Thymus (tissue), 11 donors: ENCODE results near the gene PNMA8A. TPM values are rescaled to one million over a fixed set of nuclear protein-coding genes. Genes with fewer than 3 reads are reported as not detected.

Source experiments
- DNase-seq, 9 donors: peaks; one replicate each; pipeline ENCODE4 v3.0.0-alpha.2; 2013; ENCODE audit warnings: low spot score in 9 of 9, low read depth in 6 of 9, missing footprints in 1 of 9
- H3K27ac ChIP-seq, 2 donors: one replicate each; pipeline ENCODE4 v1.5.1; 2013; ENCODE audit warnings: control low read depth in 1 of 2, low read depth in 1 of 2, low read length in 1 of 2, mild to moderate bottlenecking in 1 of 2, moderate library complexity in 1 of 2
- H3K27me3 ChIP-seq, 2 donors: one replicate each; pipeline ENCODE4 v1.5.1; 2013; ENCODE audit warnings: low read length in 1 of 2; ENCODE audit not compliant: control insufficient read depth in 2 of 2, insufficient read depth in 1 of 2
- H3K36me3 ChIP-seq, 2 donors: one replicate each; pipeline ENCODE4 v1.5.1; 2013; ENCODE audit warnings: low read length in 1 of 2, mild to moderate bottlenecking in 1 of 2, moderate library complexity in 1 of 2; ENCODE audit not compliant: control insufficient read depth in 2 of 2, insufficient read depth in 2 of 2
- H3K4me1 ChIP-seq, 2 donors: one replicate each; pipeline ENCODE4 v1.5.1; 2013; ENCODE audit warnings: low read length in 2 of 2; ENCODE audit not compliant: control insufficient read depth in 2 of 2, insufficient read depth in 2 of 2
- H3K4me3 ChIP-seq, 2 donors: one replicate each; pipeline ENCODE4 v1.5.1; 2013; ENCODE audit warnings: low read length in 2 of 2, control low read depth in 1 of 2, mild to moderate bottlenecking in 1 of 2
- H3K9me3 ChIP-seq, 2 donors: one replicate each; pipeline ENCODE4 v1.5.1; 2013; ENCODE audit warnings: low read length in 1 of 2, mild to moderate bottlenecking in 1 of 2; ENCODE audit not compliant: control insufficient read depth in 2 of 2, insufficient read depth in 1 of 2
- WGBS: extraction: QIAGEN DNeasy Blood & Tissue Kit; methylation state at CpG from one replicate; pipeline ENCODE4 v1.1.7; 2013; 5-methylcytosine and 5-hydroxymethylcytosine counted together
- polyA plus RNA-seq: library from polyadenylated mRNA; stranded (reverse); fragments of 200-250 nt; gene quantifications from one replicate; pipeline ENCODE4 v1.2.3, GENCODE V29; 2013
- total RNA-seq: library from RNA; stranded (reverse); fragments of 120-200 nt; gene quantifications from one replicate; pipeline ENCODE4 v1.2.4, GENCODE V29; 2013
- donor health status: healthy.

PNMA8A gene
- total and polyA plus RNA-seq, 2 donors: 9.7 to 45.4 TPM

DNA sequence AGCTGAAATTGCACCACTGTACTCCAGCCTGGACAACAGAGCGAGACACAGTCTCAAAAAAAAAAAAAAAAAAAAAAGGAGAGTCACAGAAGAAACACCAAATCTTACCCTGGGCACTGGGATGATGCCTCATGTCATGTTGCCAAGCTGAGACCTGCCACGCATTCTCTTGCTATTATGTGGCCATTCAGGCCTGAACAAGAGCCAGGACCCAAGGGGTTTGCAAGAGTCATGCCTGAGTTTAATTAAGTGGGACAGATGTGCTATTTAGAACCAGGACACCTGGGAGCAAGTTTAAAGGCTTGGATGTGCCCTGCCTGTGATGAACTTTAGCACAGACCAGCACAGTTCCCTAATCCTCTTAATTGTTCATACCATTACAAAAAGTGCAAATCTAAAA lies 9.8 kb downstream of the PNMA8A start:
- no peaks in the 10 kb centered on the region for H3K4me1 ChIP-seq
- 95% methylated on average over 2 of the region's 2 CpGs for WGBS
- no peaks in the 10 kb centered on the region for H3K27me3 ChIP-seq
- H3K36me3 ChIP-seq: no peaks in the 10 kb centered on the region
- H3K9me3 ChIP-seq: no peaks in the 10 kb centered on the region
- no peak for DNase-seq
- no peak overlapping the region for H3K27ac ChIP-seq
- H3K4me3 ChIP-seq: no peak overlapping the region

DNA sequence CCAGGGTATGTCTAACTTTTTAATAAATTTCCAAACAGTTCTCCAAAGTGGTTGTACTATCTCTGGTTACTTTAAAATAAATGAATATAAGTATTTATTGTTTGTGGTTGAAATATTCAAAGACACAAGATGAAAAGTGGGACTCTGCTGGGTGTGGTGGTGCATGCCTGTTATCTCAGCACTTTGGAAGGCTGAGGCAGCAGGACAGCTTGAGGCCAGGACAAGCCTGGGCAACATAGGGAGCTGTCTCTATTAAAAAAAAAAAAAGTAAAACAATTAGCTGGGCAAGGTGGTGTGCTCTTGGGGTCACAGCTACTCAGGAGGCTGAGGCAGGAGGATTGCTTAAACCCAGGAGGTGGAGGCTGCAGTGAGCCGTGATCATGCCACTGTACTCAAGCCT lies 10.4 kb downstream of the PNMA8A start:
- 100% methylated on average over 1 of the region's 1 CpG for WGBS
- Histone ChIP-seq H3K27me3 (no peaks in the 10 kb centered on the region), H3K27ac (no peak overlapping the region), H3K9me3 (no peaks in the 10 kb centered on the region), H3K36me3 (no peaks in the 10 kb centered on the region), H3K4me3 (no peak overlapping the region), H3K4me1 (no peaks in the 10 kb centered on the region)
- no peak for DNase-seq

DNA sequence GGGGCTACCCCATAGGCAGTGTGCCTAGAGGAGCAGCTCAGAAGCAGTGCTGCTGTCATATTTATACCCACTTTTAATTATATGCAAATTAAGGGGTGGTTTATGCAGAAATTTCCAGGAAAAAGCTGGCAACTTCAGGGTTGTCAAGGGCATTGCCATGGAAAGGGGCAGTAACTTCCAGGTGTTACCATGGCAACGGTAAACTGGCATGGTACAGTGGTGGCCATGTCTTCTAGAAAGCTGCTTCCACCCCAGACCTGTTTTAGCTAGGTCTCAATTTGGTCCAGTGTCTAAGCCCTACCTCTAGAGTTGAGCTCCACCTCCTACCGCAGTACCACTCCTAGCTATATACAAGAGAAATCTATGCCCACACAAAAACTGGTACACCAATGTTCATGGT lies 11.3 kb downstream of the PNMA8A start:
- Histone ChIP-seq H3K4me1 (no peaks in the 10 kb centered on the region), H3K27me3 (no peaks in the 10 kb centered on the region), H3K9me3 (no peaks in the 10 kb centered on the region), H3K4me3 (no peak overlapping the region), H3K36me3 (no peaks in the 10 kb centered on the region), H3K27ac (no peak overlapping the region)
- 94% methylated on average over 2 of the region's 2 CpGs for WGBS
- no peak for DNase-seq

DNA sequence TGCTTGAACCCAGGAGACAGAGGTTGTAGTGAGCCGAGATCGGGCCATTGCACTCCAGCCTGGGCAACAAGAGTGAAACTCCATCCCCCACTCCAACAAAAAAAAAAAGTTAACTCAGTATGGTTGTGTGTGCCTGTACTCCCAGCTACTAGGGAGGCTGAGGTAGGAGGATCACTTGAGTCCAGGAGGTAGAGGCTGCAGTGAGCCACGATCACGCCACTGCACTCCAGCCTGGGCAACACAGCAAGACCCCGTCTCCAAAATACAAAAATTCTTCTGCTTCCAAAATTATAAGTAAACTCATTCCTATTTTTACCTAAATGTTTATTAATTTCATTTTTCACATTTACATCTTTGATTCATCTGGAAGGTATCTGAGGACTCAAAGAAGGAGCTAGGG lies 14.4 kb downstream of the PNMA8A start:
- Histone ChIP-seq H3K27me3 (no peaks in the 10 kb centered on the region), H3K9me3 (no peaks in the 10 kb centered on the region), H3K27ac (no peak overlapping the region), H3K4me1 (no peaks in the 10 kb centered on the region), H3K36me3 (no peaks in the 10 kb centered on the region), H3K4me3 (no peak overlapping the region)
- no peak for DNase-seq
- 94% methylated on average over 5 of the region's 5 CpGs for WGBS

DNA sequence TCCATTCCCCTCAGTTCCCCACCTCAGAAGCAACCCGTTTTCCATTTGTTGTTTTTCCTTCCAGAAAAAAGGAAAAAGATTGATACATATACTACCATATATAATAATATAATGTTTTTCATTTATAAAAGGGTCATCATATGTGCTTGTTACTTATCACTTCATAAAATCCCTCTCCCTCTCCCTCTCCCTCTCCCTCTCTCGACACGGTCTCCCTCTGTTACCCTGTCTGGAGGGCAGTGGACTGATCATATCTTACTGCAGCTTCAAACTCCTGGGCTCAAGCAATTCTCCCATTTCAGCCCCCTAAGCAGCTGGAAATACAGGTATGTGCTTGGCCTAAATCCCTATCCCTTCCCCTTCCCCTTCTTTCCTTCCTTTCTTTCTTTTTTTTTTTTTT lies 17.1 kb downstream of the PNMA8A start:
- 73% methylated on average over 3 of the region's 3 CpGs for WGBS
- Histone ChIP-seq H3K4me3 (no peak overlapping the region), H3K36me3 (no peaks in the 10 kb centered on the region), H3K4me1 (no peaks in the 10 kb centered on the region), H3K9me3 (no peaks in the 10 kb centered on the region), H3K27ac (no peak overlapping the region), H3K27me3 (peaks cover 0 to 2% of the 10 kb centered on the region in 2 donors)
- DNase-seq: no peak

DNA sequence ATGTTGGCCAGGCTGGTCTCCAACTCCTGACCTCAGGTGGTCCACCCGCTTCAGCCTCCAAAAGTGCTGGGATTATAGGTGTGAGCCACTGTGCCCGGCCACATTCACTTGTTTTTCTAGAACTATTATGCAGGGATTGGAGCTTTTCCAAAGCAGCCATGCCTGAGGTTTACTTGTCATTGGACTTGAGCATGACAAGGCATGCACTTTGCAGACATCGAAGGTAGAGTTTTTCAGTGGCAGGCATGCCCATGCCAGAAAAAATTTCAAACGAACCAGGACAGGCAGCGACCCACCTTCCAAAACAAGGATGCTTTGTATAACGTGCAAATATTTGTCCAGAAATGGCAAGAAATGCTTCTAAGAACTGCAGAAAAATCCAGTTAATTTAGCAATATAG lies 17.7 kb downstream of the PNMA8A start:
- 90% methylated on average over 6 of the region's 6 CpGs for WGBS
- Histone ChIP-seq H3K27ac (no peak overlapping the region), H3K4me3 (no peak overlapping the region), H3K4me1 (no peaks in the 10 kb centered on the region), H3K9me3 (no peaks in the 10 kb centered on the region), H3K27me3 (peaks cover 0 to 2% of the 10 kb centered on the region in 2 donors), H3K36me3 (no peaks in the 10 kb centered on the region)
- no peak for DNase-seq

DNA sequence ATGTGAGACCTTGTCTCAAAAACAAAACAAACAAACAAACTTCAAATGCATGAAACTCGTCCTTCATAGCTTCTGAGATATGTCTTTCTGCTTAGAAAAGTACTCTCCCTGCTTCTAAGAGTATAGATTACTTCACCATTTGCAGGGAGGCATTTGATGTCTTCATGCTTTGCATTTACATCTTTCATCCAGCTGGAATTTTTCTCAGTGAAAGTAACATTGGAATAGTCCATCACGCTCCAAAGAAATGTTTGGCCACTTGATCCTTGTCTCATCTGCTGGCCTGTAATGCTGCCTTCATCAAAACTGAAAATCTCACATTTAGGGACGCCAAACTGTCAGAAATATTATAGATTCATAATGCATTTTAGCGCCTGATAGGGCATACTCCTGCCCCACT lies 19.2 kb downstream of the PNMA8A start:
- peaks cover 0 to 6% of the 10 kb centered on the region in 2 donors for H3K27me3 ChIP-seq
- DNase-seq: no peak
- H3K36me3 ChIP-seq: no peaks in the 10 kb centered on the region
- H3K9me3 ChIP-seq: no peaks in the 10 kb centered on the region
- H3K27ac ChIP-seq: peak overlapping the region in 1 of 2 donors; percentile 43
- 60% methylated on average over 4 of the region's 4 CpGs for WGBS
- no peaks in the 10 kb centered on the region for H3K4me1 ChIP-seq
- H3K4me3 ChIP-seq: no peak overlapping the region

DNA sequence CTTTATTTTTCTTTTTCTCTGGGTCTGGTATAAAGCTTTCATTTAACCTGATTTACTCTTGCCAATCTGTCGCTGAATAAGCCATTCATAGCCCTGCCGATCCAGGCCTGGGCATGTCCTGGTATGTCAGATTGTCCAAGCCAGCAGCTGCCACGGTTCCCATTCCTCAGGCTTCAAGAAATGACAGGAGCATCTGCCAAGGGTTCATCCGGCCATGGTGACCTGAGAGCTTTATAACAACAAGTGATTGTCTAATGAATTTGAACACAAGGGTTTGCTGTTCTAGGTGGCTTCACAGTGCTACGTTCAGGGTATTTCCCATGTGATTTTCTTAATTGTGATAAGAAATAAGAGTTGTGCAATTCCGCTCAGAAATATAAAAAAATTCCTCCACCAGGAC lies 20.0 kb downstream of the PNMA8A start:
- Histone ChIP-seq H3K36me3 (no peaks in the 10 kb centered on the region), H3K27ac (no peak overlapping the region), H3K9me3 (no peaks in the 10 kb centered on the region), H3K4me1 (no peaks in the 10 kb centered on the region), H3K27me3 (peaks cover 0 to 6% of the 10 kb centered on the region in 2 donors), H3K4me3 (no peak overlapping the region)
- WGBS: 87% methylated on average over 6 of the region's 6 CpGs
- DNase-seq: no peak

DNA sequence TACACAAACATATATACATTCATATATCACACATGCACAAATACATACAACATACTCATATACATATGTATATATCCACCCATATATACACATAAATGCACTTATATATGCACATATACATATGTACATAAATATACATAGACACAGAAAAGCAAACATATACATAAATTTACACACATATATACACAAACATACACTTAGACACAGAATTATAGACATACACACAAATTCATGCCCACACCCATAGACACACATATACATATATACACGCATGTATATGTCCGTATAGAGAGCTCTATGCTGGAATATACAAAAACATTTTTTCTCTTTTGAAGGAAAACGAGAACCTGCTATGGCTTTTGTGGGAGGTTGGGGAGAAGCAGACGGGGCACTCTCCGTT lies 20.6 kb downstream of the PNMA8A start:
- DNase-seq: no peak
- H3K27me3 ChIP-seq: peaks cover 0 to 6% of the 10 kb centered on the region in 2 donors

DNA sequence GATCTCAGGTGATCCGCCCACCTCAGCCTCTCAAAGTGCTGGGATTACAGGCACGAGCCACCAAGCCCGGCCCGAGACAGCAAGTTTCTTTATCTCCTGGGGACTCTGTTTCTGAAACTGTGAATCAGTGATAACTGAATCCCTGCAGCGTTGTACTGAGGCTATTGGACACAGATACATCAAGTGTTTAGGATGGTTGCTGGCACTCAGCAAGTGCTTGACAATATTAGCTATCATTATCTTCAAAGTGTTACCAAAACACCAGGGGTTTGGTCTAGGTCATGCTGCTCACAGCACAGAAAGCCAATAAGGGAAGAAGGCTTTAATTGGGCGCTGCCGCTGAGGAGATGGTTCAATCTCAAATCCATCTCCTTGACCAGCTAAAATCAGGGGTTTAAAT lies 22.1 kb downstream of the PNMA8A start:
- H3K27ac ChIP-seq: peak overlapping the region; percentile 17 to 42
- peaks cover 0 to 6% of the 10 kb centered on the region in 2 donors for H3K27me3 ChIP-seq
- H3K36me3 ChIP-seq: no peaks in the 10 kb centered on the region
- WGBS: 68% methylated on average over 7 of the region's 7 CpGs
- no peaks in the 10 kb centered on the region for H3K4me1 ChIP-seq
- DNase-seq: no peak
- no peaks in the 10 kb centered on the region for H3K9me3 ChIP-seq
- no peak overlapping the region for H3K4me3 ChIP-seq

More for the DNA sequence above, 20.6 kb downstream of the PNMA8A start:
- WGBS: 80% methylated on average over 5 of the region's 5 CpGs
- H3K4me3 ChIP-seq: no peak overlapping the region
- peak overlapping the region in 1 of 2 donors; percentile 17 for H3K27ac ChIP-seq
- H3K36me3 ChIP-seq: no peaks in the 10 kb centered on the region
- no peaks in the 10 kb centered on the region for H3K4me1 ChIP-seq
- H3K9me3 ChIP-seq: no peaks in the 10 kb centered on the region
